H1 (cell line): ENCODE measurements around the gene WDR43. TPM values are rescaled to one million over a fixed set of nuclear protein-coding genes. Genes with fewer than 3 reads are reported as not detected.

Experiments
- EZH2 ChIP-seq: fragments of 200-600 bp; sonication (generic); IDR thresholded peaks from 2 replicates; pipeline ENCODE4 v1.7.1; 2012; ENCODE audit warnings: low read depth, mild to moderate bottlenecking, moderate library complexity, low read length, inconsistent platforms; ENCODE audit not compliant: severe bottlenecking
- GABPA ChIP-seq: IDR thresholded peaks from 2 replicates; pipeline ENCODE4 v1.6.1; 2011; ENCODE audit warnings: mild to moderate bottlenecking, low read length, moderate library complexity, borderline replicate concordance; ENCODE audit not compliant: insufficient read depth
- GTF2F1 ChIP-seq: IDR thresholded peaks from 2 replicates; pipeline ENCODE4 v1.6.1; 2012; ENCODE audit warnings: low read depth, low read length, improper control_type of control experiment, borderline replicate concordance
- HDAC2 ChIP-seq, 2 experiments: fragments of 300-600 bp in 1 of 2; sonication (generic) in 1 of 2; IDR thresholded peaks; 2 replicates each; pipeline ENCODE4 v1.6.1; 2011 to 2012; ENCODE audit warnings: low read depth in 2 of 2, low read length in 2 of 2, mild to moderate bottlenecking in 2 of 2, moderate library complexity in 2 of 2, borderline replicate concordance in 1 of 2, inconsistent platforms in 1 of 2
- JUN ChIP-seq: IDR thresholded peaks from 2 replicates; pipeline ENCODE4 v1.6.1; 2011; ENCODE audit warnings: low read depth, mild to moderate bottlenecking, improper control_type of control experiment, low read length
- NRF1 ChIP-seq: IDR thresholded peaks from 2 replicates; pipeline ENCODE4 v1.6.1; 2011; ENCODE audit warnings: mild to moderate bottlenecking, low read depth, low read length, improper control_type of control experiment
- PHF8 ChIP-seq: fragments of 200-600 bp; sonication (generic); conservative IDR thresholded peaks from 2 replicates; pipeline ENCODE4 v1.7.1; 2012; ENCODE audit warnings: low read depth, mild to moderate bottlenecking, inconsistent platforms, low read length, moderate library complexity
- SIRT6 ChIP-seq: IDR thresholded peaks from one replicate; pipeline ENCODE4 v1.7.1; 2012; ENCODE audit warnings: low read length, inconsistent platforms
- SP1 ChIP-seq: IDR thresholded peaks from 2 replicates; pipeline ENCODE4 v1.6.1; 2011; ENCODE audit warnings: low read depth, low read length
- SUZ12 ChIP-seq: fragments of 200-600 bp; sonication (generic); IDR thresholded peaks from 2 replicates; pipeline ENCODE4 v1.6.1; 2012; ENCODE audit warnings: mild to moderate bottlenecking, inconsistent platforms, low read length, moderate library complexity, mixed read lengths
- TBP ChIP-seq: IDR thresholded peaks from 2 replicates; pipeline ENCODE4 v1.6.1; 2011; ENCODE audit warnings: low read depth, low read length, improper control_type of control experiment
- polyA plus RNA-seq, 7 experiments: library from polyadenylated mRNA; depleted of rRNA in 3 of 7; stranded (reverse) in 5 of 7; unstranded in 2 of 7; fragments of >200 nt in 5 of 7; fragments of 200-250 nt in 2 of 7; gene quantifications; 1 replicate in 5 of 7; 2 replicates in 1 of 7; 4 replicates in 1 of 7; pipeline versions ENCODE4 v1.2.1 to v1.2.3, GENCODE V29; 2011 to 2013; ENCODE audit warnings: missing spikeins in 2 of 7, mixed read lengths in 2 of 7
- total RNA-seq: library from RNA; stranded (reverse); fragmentation: NEBNext Ultra II Directional; extraction: Animal tissue kit (Norgen Biotek cat#: 25700); gene quantifications from 2 replicates; pipeline ENCODE4 v1.2.1, GENCODE V29; 2021
- TF ChIP-seq, protein P1 (sequence below): fragments of 300-600 bp; sonication (generic); IDR thresholded peaks from 2 replicates; pipeline ENCODE4 v1.7.1; 2012; ENCODE audit warnings: low read length, moderate library complexity, mild to moderate bottlenecking, inconsistent platforms; ENCODE audit not compliant: insufficient replicate concordance

Gene WDR43
- total and polyA plus RNA-seq, 2 of the 8 experiments (the other 6 are each of a cell fraction or from before 2014, with no cell fraction given): 57.8 to 142 TPM

DNA sequence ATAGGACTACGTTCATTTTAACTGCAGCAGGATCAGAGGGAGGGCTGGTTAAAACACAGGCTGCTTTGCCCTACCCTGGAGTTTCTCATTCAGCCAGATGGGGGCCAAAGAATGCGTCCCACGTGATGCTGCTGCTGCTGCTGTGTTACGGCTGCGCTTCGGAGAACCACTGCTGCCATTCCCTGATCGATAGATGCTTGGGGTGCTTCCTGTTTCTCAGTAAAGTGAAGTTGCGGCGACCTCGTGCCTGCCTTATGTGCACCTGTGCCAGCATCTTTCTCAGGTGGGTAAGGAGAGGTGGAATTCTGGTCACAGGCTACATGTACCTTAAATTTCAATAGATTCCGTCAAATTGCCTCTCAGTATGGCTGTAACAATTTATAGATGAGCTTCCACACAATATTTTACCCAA lies 62.0 kb downstream of the WDR43 start (continued):
- no peak for TF ChIP-seq GABPA
- no peak for TF ChIP-seq SP1
- TF ChIP-seq EZH2: no peak
- no peak for TF ChIP-seq HDAC2 (IDR thresholded peaks at IDR 0.05; ENCODE audit: borderline replicate concordance in 1 of 2, low read depth in 2 of 2, low read length in 2 of 2)
- no peak for TF ChIP-seq TBP
- TF ChIP-seq GTF2F1: no peak
- no peak for TF ChIP-seq JUN
- TF ChIP-seq NRF1: no peak
- TF ChIP-seq SIRT6: no peak
- TF ChIP-seq, protein P1, sequence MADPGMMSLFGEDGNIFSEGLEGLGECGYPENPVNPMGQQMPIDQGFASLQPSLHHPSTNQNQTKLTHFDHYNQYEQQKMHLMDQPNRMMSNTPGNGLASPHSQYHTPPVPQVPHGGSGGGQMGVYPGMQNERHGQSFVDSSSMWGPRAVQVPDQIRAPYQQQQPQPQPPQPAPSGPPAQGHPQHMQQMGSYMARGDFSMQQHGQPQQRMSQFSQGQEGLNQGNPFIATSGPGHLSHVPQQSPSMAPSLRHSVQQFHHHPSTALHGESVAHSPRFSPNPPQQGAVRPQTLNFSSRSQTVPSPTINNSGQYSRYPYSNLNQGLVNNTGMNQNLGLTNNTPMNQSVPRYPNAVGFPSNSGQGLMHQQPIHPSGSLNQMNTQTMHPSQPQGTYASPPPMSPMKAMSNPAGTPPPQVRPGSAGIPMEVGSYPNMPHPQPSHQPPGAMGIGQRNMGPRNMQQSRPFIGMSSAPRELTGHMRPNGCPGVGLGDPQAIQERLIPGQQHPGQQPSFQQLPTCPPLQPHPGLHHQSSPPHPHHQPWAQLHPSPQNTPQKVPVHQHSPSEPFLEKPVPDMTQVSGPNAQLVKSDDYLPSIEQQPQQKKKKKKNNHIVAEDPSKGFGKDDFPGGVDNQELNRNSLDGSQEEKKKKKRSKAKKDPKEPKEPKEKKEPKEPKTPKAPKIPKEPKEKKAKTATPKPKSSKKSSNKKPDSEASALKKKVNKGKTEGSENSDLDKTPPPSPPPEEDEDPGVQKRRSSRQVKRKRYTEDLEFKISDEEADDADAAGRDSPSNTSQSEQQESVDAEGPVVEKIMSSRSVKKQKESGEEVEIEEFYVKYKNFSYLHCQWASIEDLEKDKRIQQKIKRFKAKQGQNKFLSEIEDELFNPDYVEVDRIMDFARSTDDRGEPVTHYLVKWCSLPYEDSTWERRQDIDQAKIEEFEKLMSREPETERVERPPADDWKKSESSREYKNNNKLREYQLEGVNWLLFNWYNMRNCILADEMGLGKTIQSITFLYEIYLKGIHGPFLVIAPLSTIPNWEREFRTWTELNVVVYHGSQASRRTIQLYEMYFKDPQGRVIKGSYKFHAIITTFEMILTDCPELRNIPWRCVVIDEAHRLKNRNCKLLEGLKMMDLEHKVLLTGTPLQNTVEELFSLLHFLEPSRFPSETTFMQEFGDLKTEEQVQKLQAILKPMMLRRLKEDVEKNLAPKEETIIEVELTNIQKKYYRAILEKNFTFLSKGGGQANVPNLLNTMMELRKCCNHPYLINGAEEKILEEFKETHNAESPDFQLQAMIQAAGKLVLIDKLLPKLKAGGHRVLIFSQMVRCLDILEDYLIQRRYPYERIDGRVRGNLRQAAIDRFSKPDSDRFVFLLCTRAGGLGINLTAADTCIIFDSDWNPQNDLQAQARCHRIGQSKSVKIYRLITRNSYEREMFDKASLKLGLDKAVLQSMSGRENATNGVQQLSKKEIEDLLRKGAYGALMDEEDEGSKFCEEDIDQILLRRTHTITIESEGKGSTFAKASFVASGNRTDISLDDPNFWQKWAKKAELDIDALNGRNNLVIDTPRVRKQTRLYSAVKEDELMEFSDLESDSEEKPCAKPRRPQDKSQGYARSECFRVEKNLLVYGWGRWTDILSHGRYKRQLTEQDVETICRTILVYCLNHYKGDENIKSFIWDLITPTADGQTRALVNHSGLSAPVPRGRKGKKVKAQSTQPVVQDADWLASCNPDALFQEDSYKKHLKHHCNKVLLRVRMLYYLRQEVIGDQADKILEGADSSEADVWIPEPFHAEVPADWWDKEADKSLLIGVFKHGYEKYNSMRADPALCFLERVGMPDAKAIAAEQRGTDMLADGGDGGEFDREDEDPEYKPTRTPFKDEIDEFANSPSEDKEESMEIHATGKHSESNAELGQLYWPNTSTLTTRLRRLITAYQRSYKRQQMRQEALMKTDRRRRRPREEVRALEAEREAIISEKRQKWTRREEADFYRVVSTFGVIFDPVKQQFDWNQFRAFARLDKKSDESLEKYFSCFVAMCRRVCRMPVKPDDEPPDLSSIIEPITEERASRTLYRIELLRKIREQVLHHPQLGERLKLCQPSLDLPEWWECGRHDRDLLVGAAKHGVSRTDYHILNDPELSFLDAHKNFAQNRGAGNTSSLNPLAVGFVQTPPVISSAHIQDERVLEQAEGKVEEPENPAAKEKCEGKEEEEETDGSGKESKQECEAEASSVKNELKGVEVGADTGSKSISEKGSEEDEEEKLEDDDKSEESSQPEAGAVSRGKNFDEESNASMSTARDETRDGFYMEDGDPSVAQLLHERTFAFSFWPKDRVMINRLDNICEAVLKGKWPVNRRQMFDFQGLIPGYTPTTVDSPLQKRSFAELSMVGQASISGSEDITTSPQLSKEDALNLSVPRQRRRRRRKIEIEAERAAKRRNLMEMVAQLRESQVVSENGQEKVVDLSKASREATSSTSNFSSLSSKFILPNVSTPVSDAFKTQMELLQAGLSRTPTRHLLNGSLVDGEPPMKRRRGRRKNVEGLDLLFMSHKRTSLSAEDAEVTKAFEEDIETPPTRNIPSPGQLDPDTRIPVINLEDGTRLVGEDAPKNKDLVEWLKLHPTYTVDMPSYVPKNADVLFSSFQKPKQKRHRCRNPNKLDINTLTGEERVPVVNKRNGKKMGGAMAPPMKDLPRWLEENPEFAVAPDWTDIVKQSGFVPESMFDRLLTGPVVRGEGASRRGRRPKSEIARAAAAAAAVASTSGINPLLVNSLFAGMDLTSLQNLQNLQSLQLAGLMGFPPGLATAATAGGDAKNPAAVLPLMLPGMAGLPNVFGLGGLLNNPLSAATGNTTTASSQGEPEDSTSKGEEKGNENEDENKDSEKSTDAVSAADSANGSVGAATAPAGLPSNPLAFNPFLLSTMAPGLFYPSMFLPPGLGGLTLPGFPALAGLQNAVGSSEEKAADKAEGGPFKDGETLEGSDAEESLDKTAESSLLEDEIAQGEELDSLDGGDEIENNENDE: no peak
- TF ChIP-seq SUZ12: no peak
- TF ChIP-seq PHF8: no peak
